ENCODE measurements around the gene LRIG1.

The LRIG1 gene

GRCh38 chr3:66500576-66501482 is at the start of gene LRIG1:
Gene LRIG1, minus strand, starts transcription at chr3:66501022. Its CDS starts 615 bp downstream, at chr3:66500407.
- DNase-seq = peak; percentile 97

- no peak for DNase-seq
These were observed 44.0 kb upstream of the LRIG1 start for GRCh38 chr3:66544619-66545429.

GRCh38 chr3:66542153-66542552 is 41.3 kb upstream of the LRIG1 start:
- no peak for DNase-seq

- DNase-seq = no peak
These were observed 38.7 kb upstream of the LRIG1 start for GRCh38 chr3:66539466-66539989.

- DNase-seq = no peak
These were observed 37.6 kb upstream of the LRIG1 start for GRCh38 chr3:66538390-66538789.

GRCh38 chr3:66537735-66538134 is 36.9 kb upstream of the LRIG1 start:
- no peak for DNase-seq

GRCh38 chr3:66536791-66537190 is 36.0 kb upstream of the LRIG1 start:
- no peak for DNase-seq

DNA sequence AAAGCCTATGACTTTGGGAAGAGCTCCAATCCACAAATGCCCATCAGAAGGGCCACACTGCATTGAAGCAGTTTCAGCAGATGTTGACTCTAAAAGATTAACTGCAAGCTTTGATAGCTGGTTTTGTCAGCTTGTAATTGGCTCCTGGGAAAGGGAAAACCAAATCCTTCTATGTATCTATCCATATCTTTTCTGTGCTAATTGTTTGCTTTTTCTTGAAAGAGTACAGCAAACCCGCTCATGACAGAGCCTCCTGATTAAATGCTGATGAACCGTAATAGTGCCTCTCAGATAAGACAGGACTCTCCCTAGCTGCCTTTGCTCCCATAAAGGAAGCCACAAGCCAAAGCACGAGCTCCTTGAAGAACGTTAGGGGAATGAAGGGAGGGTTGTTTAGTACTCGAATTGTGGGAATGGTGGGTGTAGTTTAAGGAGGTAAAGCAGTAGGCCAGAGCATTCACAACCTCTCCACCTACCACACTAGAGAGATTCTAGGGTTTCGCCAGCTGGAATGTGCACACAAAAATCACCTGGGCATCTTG is 33.6 kb upstream of the LRIG1 start:
- DNase-seq = no peak

- DNase-seq = no peak
These were observed 31.8 kb upstream of the LRIG1 start for GRCh38 chr3:66532613-66533012.

- no peak for DNase-seq
These were observed 31.4 kb upstream of the LRIG1 start for GRCh38 chr3:66532160-66532587.

DNA sequence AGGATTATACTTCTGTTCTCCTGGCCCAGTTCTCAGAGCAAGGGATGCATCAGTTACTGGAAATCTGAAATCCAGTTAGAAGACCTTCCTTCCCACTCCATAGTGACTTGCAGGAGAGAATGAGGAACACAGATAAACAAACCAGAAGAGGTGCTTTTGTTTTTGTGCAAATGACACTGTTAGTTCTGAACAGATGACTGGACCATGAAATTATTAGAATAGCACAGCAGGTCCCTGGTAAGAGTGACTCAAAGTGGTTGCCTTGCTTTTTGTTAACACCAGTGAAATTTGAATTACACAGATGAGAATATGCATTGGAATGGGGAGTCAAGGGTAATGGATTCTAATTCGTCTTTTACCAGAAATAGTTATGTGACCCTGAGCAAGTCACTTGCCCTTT is 30.4 kb upstream of the LRIG1 start:
- DNase-seq = no peak

DNA sequence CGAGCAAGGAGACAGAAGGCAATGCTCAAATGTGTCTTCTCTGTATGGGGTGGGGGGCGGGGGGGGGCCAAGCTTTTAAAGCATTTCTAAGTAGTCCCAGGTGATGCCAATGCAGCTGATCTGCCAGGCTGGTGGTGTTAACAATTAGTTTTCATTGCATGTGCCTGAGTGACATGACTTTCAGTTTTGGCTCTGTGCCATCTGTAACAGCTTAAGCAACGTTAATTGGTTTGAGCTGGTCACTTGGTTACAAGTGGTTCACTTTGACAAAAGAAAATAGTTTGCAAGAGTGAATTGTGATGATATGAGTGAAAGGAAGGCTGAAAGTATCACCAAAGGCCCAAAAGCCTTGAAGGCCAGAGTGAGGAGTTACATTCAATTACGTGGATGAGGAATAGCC is 26.4 kb upstream of the LRIG1 start:
- no peak for DNase-seq

- DNase-seq = no peak
These were observed 24.9 kb upstream of the LRIG1 start for GRCh38 chr3:66525771-66526170.

- no peak for DNase-seq
These were observed 19.9 kb upstream of the LRIG1 start for GRCh38 chr3:66520724-66521123.

DNA sequence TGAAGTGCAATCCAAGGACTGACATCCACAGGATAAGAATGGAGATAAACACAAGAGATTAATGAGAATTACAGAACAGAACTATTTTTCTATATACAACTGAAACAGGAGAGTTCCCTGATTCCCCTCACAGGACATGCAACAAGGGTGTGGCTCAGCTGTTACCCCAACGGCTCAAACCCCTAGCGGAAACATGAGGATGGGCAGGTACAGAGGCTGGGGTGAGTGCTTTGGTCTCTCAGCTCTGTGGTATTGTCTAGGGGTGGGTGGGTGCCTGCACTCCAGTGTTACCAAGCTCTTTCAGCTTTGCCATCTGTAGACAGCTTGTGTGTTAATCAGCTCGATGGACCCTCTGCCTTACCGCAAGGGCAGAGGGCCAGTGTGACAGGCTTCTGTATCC is 17.8 kb upstream of the LRIG1 start:
- DNase-seq = no peak

- DNase-seq = no peak
These were observed 17.3 kb upstream of the LRIG1 start for GRCh38 chr3:66518126-66518525.

DNA sequence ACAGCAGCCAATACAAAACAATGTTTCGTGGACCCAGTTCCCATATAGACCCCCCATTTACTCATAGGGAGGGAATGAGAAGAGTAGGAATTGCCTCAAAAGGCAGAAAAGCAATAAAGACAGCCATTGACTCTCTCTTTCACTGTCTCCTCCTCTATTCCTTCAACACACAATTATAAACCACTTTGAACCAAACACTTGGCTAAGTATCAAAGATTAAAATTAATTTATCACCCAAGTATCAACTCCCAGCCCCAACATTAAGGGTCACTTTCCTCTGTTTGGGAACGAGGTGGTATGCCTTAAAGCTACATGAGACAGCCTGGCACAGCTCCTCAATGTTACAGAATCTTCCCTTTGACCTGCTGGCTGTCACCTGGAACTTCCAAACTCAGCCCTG is 16.4 kb upstream of the LRIG1 start:
- no peak for DNase-seq

- no peak for DNase-seq
These were observed 7.6 kb upstream of the LRIG1 start for GRCh38 chr3:66508461-66508860.

- DNase-seq = no peak
These were observed 6.8 kb upstream of the LRIG1 start for GRCh38 chr3:66507423-66508260.

GRCh38 chr3:66506154-66506553 is 5.3 kb upstream of the LRIG1 start:
- no peak for DNase-seq

GRCh38 chr3:66504850-66505641 is 4.2 kb upstream of the LRIG1 start:
- no peak for DNase-seq

- DNase-seq = no peak
These were observed 2.2 kb upstream of the LRIG1 start for GRCh38 chr3:66502981-66503380.
